DND-41 (cell line): ENCODE measurements around the gene TSPAN18.

Experiments used
- CTCF ChIP-seq: IDR thresholded peaks from 2 replicates; pipeline ENCODE4 v1.5.1; 2012; ENCODE audit warnings: borderline replicate concordance, low read length, moderate library complexity, mild to moderate bottlenecking; ENCODE audit not compliant: poor library complexity, severe bottlenecking; ENCODE audit errors: extremely low read depth
- EZH2 ChIP-seq: IDR thresholded peaks from 3 replicates; pipeline ENCODE4 v1.6.1; 2012; ENCODE audit warnings: borderline replicate concordance, low read depth, mild to moderate bottlenecking, moderate library complexity, low read length, inconsistent platforms; ENCODE audit not compliant: severe bottlenecking

- TF ChIP-seq EZH2 = no peak
- no peak for TF ChIP-seq CTCF
Measured at GRCh38 chr11:44731685-44732430, 5.1 kb downstream of the TSPAN18 start.
